Measurements from ENCODE around the gene RBP3.

The RBP3 gene

GRCh38 chr10:47348138-47348651 is at the start of gene RBP3:
Gene RBP3, plus strand, starts transcription at chr10:47348363. Its CDS starts 122 bp downstream, at chr10:47348485.
- no peak for DNase-seq

GRCh38 chr10:47298715-47299114 is 49.4 kb upstream of the RBP3 start:
- no peak for DNase-seq

GRCh38 chr10:47299611-47300428 is 48.3 kb upstream of the RBP3 start, which contains the start of gene GDF10:
Gene GDF10, plus strand, starts transcription at chr10:47300197. Its CDS starts 455 bp downstream, at chr10:47300652.
- no peak for DNase-seq

GRCh38 chr10:47300429-47300931 is 47.7 kb upstream of the RBP3 start:
- DNase-seq = no peak

- no peak for DNase-seq
These were observed 46.3 kb upstream of the RBP3 start for GRCh38 chr10:47301833-47302232.

- no peak for DNase-seq
These were observed 45.1 kb upstream of the RBP3 start for GRCh38 chr10:47303105-47303504.

- no peak for DNase-seq
These were observed 44.3 kb upstream of the RBP3 start for GRCh38 chr10:47303866-47304265.

- DNase-seq = no peak
These were observed 42.6 kb upstream of the RBP3 start for GRCh38 chr10:47305566-47305965.

GRCh38 chr10:47306387-47307210 is 41.6 kb upstream of the RBP3 start:
- DNase-seq = no peak

GRCh38 chr10:47307381-47307780 is 40.8 kb upstream of the RBP3 start:
- DNase-seq = no peak

- no peak for DNase-seq
These were observed 39.4 kb upstream of the RBP3 start for GRCh38 chr10:47308775-47309174.

GRCh38 chr10:47309408-47310089 is 38.6 kb upstream of the RBP3 start:
- DNase-seq = no peak

- no peak for DNase-seq
These were observed 38.1 kb upstream of the RBP3 start for GRCh38 chr10:47310090-47310505.

GRCh38 chr10:47311193-47311931 is 36.8 kb upstream of the RBP3 start:
- DNase-seq = no peak

GRCh38 chr10:47311932-47312662 is 36.1 kb upstream of the RBP3 start:
- DNase-seq = peak; percentile 11

- no peak for DNase-seq
These were observed 35.5 kb upstream of the RBP3 start for GRCh38 chr10:47312663-47312995.

GRCh38 chr10:47314416-47314970 is 33.7 kb upstream of the RBP3 start:
- DNase-seq = no peak

GRCh38 chr10:47315421-47315820 is 32.7 kb upstream of the RBP3 start:
- DNase-seq = no peak

- DNase-seq = no peak
These were observed 32.0 kb upstream of the RBP3 start for GRCh38 chr10:47316131-47316530.

- no peak for DNase-seq
These were observed 30.9 kb upstream of the RBP3 start for GRCh38 chr10:47317251-47317650.

- no peak for DNase-seq
These were observed 29.5 kb upstream of the RBP3 start for GRCh38 chr10:47318706-47319105.

All from NCI-H2227 treated with DMSO at 0.1 percent for 48 hours (cell line).